NCI-H2227 treated with DMSO at 0.1 percent for 48 hours (cell line): ENCODE measurements around the gene DPF3.

Experiments used
- DNase-seq: peaks from one replicate; lab custom pipeline; 2025; lab: John Stamatoyannopoulos, UW

The DPF3 gene

GRCh38 chr14:72742118-72742837 lies 151.6 kb downstream of the DPF3 start:
- no peak for DNase-seq

DNA sequence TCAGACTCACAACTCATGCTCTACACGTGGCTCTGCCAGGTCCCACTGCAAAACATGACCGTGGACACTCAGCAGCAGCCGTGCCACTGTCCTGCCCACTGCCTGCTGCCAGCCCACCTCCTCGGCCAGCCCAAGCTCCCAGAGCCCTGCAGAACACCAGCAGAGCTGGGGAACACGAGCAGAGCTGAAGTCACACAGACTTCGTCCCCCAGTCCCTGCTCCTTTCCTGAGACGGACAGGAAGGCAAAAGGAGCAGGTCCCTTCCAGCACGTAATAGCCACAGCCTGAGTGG lies 152.1 kb downstream of the DPF3 start:
- no peak for DNase-seq

DNA sequence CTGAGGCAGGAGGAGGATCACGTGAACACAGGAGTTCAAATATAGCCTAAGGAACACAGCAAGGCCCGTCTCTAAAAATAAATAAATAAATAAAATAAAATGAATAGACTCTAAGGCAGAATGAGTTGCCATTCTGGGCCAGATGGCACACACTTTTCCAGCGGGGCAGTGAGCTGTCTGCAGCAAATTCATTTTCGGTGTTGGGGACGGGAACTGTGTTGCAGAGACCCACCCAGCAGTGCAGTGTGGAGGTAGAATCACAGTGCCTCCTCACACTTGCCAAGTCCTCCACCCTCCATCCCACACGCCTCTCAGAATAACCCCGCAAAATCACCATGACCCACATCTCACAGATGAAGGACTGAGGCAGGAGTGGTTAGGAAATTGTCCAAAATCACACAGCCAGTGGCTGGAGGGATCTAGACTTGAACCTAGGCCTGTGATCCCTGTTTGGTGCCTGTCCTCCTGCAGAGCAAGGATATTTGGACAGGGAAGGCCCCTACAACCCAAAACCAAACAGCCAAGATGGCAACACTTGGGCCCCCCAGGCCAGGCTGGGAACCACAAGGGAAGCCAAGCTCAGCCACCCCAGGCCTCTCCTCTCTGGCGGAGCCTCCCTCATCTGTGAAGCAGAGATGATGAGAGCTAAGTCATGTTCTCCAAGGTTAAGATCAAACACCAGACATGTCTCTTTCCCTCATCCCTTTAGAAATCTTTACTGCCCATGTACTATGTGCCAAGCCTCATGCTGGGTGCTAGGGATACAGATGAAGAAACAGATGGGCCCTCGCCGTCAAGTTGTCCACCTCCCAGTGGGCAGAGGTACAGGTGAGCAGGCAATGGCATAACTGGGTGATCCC lies 152.7 kb downstream of the DPF3 start:
- no peak for DNase-seq

GRCh38 chr14:72740504-72740961 lies 153.4 kb downstream of the DPF3 start:
- DNase-seq = no peak

DNA sequence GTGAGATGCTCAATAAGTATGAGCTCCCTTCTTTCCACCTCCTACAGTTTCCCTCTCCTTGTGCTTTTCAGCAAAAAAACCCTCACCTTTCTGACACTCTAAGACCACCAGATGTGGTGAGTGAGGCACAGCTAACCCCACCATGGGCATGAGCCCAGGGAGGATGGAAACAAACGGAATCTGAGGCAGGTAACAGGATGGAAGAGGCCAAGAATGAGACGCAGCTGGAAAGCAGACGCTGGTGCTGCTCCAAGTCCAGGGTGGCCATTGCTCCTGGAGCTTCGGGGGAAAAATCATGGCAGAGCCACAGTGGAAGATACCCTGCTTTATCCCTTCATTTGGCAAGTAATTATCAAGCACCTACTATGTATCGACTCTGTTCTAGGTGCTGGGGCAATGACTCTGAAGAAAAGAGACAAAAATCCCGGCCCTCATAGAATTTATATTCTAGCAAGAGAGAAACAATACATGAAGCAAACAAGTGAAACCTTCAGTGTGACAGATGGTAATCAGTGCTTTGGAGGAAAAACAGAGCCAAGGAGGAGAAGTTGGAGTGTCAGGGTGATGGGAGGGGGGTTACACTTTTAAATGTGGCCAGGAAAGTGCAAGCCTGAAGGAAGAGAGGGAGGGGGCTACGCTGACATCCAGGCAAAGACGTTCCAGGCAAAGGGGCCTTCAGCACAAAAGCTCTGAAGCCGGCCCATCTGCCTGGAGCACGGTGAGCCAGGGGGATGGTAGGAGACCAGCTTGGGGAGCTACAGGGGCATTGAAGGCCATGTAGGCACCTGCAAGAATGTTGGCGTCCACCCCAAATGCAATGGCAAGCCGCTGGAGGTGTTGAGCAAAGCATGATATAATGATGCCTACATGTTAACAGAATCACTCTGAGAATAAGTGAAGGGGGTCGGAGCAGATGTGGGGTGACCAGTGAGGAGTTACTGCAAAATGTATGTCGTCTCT lies 154.2 kb downstream of the DPF3 start:
- no peak for DNase-seq

GRCh38 chr14:72738161-72738611 lies 155.7 kb downstream of the DPF3 start:
- DNase-seq = no peak

GRCh38 chr14:72737560-72737943 lies 156.3 kb downstream of the DPF3 start:
- no peak for DNase-seq

DNA sequence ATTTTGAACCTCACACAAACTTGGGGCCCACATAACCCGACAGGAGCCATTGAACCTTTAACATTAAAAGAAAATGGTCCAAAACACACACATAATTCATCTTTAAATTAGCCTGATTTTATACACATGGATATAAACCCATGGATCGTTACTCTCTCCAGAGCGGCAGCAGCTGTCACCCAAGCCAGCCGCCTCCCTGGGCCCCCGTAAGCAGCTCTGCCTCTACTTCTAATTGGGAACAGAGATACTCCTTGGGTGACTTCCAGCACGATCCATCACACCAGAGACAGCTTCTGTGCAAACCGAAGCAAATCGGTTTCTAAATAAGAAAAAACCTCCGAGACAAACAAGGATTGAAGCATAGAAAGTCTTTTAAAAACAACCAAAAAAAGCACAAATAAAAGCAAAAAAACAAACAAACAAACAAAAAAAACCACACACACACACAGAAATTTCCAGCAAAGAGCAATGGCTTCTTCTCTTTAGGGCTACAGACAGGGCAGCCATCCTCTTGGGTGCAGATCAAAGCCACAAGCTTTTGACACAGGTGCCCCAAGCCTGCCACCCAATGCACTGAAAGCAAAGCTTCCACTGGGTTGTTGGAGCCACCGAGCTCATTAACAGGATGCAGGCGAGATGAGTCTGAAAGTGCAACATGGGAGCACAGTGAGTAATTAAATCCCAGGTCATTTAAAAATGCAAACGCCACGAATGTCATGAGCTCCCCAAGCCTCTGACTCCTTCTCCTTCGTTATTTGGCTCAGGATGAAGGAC lies 156.9 kb downstream of the DPF3 start:
- DNase-seq = no peak

- no peak for DNase-seq
These were observed 157.6 kb downstream of the DPF3 start for GRCh38 chr14:72736308-72736707.

- DNase-seq = no peak
These were observed 161.7 kb downstream of the DPF3 start for GRCh38 chr14:72732022-72732780.

GRCh38 chr14:72731252-72732020 lies 162.5 kb downstream of the DPF3 start:
- no peak for DNase-seq

GRCh38 chr14:72730468-72730867 lies 163.4 kb downstream of the DPF3 start:
- DNase-seq = no peak

- no peak for DNase-seq
These were observed 167.5 kb downstream of the DPF3 start for GRCh38 chr14:72726444-72726843.

DNA sequence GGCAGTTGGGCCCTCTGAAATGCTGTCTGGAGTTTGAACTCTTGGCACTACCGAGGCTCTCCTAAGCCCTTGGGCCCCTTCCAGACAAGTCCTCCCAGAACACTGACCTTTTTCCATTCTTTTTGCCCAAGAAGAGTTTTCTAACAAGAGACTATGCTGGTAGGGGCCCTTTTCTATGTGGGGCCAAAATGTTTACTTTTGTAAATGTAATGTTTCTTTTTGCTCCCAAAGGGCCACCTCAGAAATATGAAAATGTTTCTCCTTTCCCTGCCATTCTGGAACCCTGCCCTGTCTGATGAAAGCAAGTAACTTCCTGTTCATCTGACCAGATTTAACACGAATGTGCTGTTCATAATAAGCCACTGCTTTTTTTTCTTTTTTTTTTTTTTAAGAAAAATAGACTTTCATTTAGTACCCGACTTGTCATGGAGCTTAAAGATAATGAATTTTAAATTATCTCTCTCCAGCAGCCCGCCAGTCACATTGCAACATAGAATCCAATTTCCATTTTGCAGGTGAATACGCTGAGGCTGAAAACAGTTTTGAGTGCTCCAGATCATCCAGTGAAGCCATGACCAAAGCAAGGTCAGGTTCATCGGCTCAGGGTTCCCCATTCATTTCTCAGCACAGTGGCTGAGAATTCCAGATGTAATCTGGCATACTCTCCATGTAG lies 169.9 kb downstream of the DPF3 start:
- no peak for DNase-seq

DNA sequence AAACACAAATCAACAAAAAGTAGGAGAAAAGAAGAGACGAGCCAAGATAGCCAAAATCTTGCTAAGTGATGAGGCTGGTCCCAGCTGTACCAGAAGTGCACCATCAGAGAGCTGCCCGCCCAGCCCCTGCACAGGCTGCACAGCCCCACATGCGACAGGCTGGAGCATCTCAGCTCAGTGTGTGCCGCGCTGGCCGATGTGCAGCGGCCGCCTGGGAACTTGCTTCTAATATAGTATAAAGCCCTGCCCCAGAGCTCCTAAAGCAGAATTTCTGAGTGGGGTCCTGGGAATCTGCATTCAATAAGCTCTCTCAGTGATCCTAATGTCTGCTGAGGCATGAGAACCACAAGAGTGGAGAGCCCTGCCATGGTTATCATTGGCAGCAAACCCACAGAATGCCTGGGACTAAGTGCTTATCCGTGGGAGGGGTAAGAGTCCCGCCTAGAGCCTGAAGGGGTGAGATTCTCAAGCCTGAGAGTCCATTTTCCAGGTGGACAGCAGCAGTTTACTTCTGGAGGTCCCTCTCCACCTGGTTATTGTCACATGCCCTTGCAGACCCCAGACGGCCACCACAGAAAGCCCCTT lies 171.6 kb downstream of the DPF3 start:
- DNase-seq = no peak

DNA sequence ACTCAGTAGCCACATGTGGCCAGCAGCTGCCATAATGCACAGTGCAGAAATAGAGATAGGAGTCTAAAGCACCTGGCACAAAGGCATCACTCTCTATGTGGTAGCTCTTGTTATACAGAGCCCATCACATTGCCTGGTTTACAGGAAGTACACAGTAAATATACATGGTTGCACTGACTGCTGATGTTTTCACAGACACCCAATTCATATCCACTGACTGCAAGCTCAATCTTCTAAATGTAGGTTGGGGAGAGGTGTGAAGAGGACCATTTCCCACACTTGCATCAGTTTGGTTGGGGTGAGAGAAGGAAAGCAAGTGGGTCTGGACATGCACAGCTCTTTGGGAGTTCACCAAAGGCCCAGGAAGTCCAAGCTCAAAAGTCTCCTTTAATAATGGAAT lies 172.8 kb downstream of the DPF3 start:
- no peak for DNase-seq

GRCh38 chr14:72717220-72717619 lies 176.7 kb downstream of the DPF3 start:
- no peak for DNase-seq

GRCh38 chr14:72716476-72716875 lies 177.4 kb downstream of the DPF3 start:
- DNase-seq = no peak

DNA sequence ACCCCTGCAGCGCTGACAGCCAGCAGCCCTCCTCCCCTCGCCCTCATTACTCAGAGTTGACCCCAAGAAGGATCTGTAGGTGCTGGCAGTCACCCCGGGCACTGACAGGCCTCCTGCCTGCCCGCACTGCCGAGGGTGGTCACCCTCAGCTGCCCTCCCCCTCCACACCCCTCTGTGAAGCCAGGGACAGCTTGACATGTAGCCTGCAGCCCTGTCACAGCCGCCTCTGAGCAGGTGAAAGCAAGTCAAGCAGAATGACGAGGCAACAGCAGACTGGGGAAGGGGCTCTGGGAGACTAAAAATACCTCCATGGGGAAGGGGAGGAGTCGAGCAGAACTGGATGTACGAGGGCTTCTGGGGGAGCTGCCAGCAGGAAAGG lies 178.1 kb downstream of the DPF3 start:
- no peak for DNase-seq
